HepG2 (cell line): ENCODE measurements around the gene NEURL4. TPM values are rescaled to one million over a fixed set of nuclear protein-coding genes. Genes with fewer than 3 reads are reported as not detected.

Experiments
- ATF7-NPFF ChIP-seq: sonication (generic); formaldehyde crosslinking; IDR thresholded peaks from 2 replicates; pipeline ENCODE4 v1.8.1; 2023; ENCODE audit warnings: mild to moderate bottlenecking, low read depth, missing genetic modification reagents, moderate library complexity
- GABPB1 ChIP-seq: IDR thresholded peaks from 2 replicates; pipeline ENCODE4 v1.6.1; 2016; ENCODE audit warnings: mild to moderate bottlenecking, missing genetic modification reagents, moderate library complexity, missing compliant biosample characterization
- KDM5B ChIP-seq: sonication (generic); formaldehyde crosslinking; IDR thresholded peaks from 2 replicates; pipeline ENCODE4 v1.4.0; 2020; ENCODE audit warnings: missing genetic modification reagents, mild to moderate bottlenecking, borderline replicate concordance
- KLF16 ChIP-seq, 2 experiments: sonication (generic) in 1 of 2; formaldehyde crosslinking in 1 of 2; IDR thresholded peaks; 2 replicates each; pipeline versions ENCODE4 v1.6.1 to v1.8.0; 2016 to 2023; ENCODE audit warnings: missing genetic modification reagents in 2 of 2, missing compliant biosample characterization in 1 of 2
- MAX ChIP-seq: IDR thresholded peaks from 2 replicates; pipeline ENCODE4 v1.6.1; 2012; ENCODE audit warnings: inconsistent platforms
- MED1 ChIP-seq: sonication (generic); formaldehyde crosslinking; IDR thresholded peaks from 2 replicates; pipeline ENCODE4 v1.4.0; 2020; ENCODE audit warnings: missing genetic modification reagents
- MIER2 ChIP-seq: IDR thresholded peaks from 2 replicates; pipeline ENCODE4 v1.6.1; 2016; ENCODE audit warnings: missing biosample characterization, missing genetic modification reagents
- MXD4 ChIP-seq: IDR thresholded peaks from 2 replicates; pipeline ENCODE4 v1.6.1; 2016; ENCODE audit warnings: mild to moderate bottlenecking, missing biosample characterization, missing genetic modification reagents
- NR2F2 ChIP-seq: IDR thresholded peaks from 2 replicates; pipeline ENCODE4 v1.6.1; 2012; ENCODE audit warnings: low read depth, inconsistent platforms, borderline replicate concordance
- PCBP1 ChIP-seq: fragments of 200-400 bp; formaldehyde crosslinking; IDR thresholded peaks from 2 replicates; pipeline ENCODE4 v1.6.1; 2017; ENCODE audit warnings: mild to moderate bottlenecking, low read depth, low read length, borderline replicate concordance
- TBP ChIP-seq: sonication (generic); formaldehyde crosslinking; IDR thresholded peaks from 2 replicates; pipeline ENCODE4 v1.5.0; 2020; ENCODE audit warnings: missing genetic modification reagents
- TFE3 ChIP-seq: IDR thresholded peaks from 2 replicates; pipeline ENCODE4 v1.6.1; 2016
- ZC3H13 ChIP-seq: sonication (generic); formaldehyde crosslinking; IDR thresholded peaks from 2 replicates; pipeline ENCODE4 v1.8.1; 2023; ENCODE audit warnings: mild to moderate bottlenecking, missing genetic modification reagents, moderate library complexity
- ZNF234 ChIP-seq: sonication (generic); formaldehyde crosslinking; conservative IDR thresholded peaks from 2 replicates; pipeline ENCODE4 v1.5.1; 2020; ENCODE audit warnings: mild to moderate bottlenecking, missing genetic modification reagents
- ZNF24 ChIP-seq: fragments of 450-650 bp; IDR thresholded peaks from 2 replicates; pipeline ENCODE4 v1.6.1; 2017; ENCODE audit warnings: antibody characterized with exemption, mild to moderate bottlenecking
- ZNF747 ChIP-seq: sonication (generic); formaldehyde crosslinking; IDR thresholded peaks from 2 replicates; pipeline ENCODE4 v1.8.1; 2023; ENCODE audit warnings: missing genetic modification reagents, mild to moderate bottlenecking, borderline replicate concordance
- ZSCAN25 ChIP-seq: sonication (generic); formaldehyde crosslinking; IDR thresholded peaks from 2 replicates; pipeline ENCODE4 v1.8.0; 2022; ENCODE audit warnings: mild to moderate bottlenecking, missing genetic modification reagents
- polyA plus RNA-seq, 8 experiments: library from polyadenylated mRNA; depleted of rRNA in 3 of 8; stranded (reverse) in 7 of 8; unstranded in 1 of 8; fragments of >200 nt; fragmentation: Illumina TruSeq in 4 of 8; extraction: Trizol in 4 of 8; gene quantifications; 2 replicates each; pipeline versions ENCODE4 v1.2.1 to v1.2.3, GENCODE V29; 2011 to 2016; ENCODE audit warnings: low read depth in 4 of 8, missing spikeins in 1 of 8, mixed read lengths in 1 of 8; ENCODE audit not compliant: insufficient read depth in 1 of 8
- total RNA-seq, 5 experiments: library from RNA; depleted of rRNA; stranded (reverse); fragments of >200 nt; fragmentation: Illumina TruSeq; extraction: Trizol; gene quantifications; 2 replicates each; pipeline ENCODE4 v1.2.3, GENCODE V29; 2016; ENCODE audit warnings: low read depth in 1 of 5
- TF ChIP-seq, protein P1 (sequence below): sonication (generic); formaldehyde crosslinking; IDR thresholded peaks from 2 replicates; pipeline ENCODE4 v1.4.0; 2020; ENCODE audit warnings: missing genetic modification reagents, mild to moderate bottlenecking, borderline replicate concordance
- TF ChIP-seq, protein P2 (sequence below): IDR thresholded peaks from 2 replicates; pipeline ENCODE4 v1.6.1; 2016; ENCODE audit warnings: mild to moderate bottlenecking, missing biosample characterization, missing genetic modification reagents
- TF ChIP-seq, protein P3 (sequence below): sonication (generic); formaldehyde crosslinking; conservative IDR thresholded peaks from 2 replicates; pipeline ENCODE4 v1.4.0; 2020; ENCODE audit warnings: missing genetic modification reagents
- TF ChIP-seq, protein P4 (sequence below): sonication (generic); formaldehyde crosslinking; IDR thresholded peaks from 2 replicates; pipeline ENCODE4 v1.4.0; 2020; ENCODE audit warnings: mild to moderate bottlenecking, missing genetic modification reagents

NEURL4 gene
- total and polyA plus RNA-seq, 2 of the 13 experiments (the other 11 are each of a cell fraction or from before 2014, with no cell fraction given) = 14.8 to 15.7 TPM

DNA sequence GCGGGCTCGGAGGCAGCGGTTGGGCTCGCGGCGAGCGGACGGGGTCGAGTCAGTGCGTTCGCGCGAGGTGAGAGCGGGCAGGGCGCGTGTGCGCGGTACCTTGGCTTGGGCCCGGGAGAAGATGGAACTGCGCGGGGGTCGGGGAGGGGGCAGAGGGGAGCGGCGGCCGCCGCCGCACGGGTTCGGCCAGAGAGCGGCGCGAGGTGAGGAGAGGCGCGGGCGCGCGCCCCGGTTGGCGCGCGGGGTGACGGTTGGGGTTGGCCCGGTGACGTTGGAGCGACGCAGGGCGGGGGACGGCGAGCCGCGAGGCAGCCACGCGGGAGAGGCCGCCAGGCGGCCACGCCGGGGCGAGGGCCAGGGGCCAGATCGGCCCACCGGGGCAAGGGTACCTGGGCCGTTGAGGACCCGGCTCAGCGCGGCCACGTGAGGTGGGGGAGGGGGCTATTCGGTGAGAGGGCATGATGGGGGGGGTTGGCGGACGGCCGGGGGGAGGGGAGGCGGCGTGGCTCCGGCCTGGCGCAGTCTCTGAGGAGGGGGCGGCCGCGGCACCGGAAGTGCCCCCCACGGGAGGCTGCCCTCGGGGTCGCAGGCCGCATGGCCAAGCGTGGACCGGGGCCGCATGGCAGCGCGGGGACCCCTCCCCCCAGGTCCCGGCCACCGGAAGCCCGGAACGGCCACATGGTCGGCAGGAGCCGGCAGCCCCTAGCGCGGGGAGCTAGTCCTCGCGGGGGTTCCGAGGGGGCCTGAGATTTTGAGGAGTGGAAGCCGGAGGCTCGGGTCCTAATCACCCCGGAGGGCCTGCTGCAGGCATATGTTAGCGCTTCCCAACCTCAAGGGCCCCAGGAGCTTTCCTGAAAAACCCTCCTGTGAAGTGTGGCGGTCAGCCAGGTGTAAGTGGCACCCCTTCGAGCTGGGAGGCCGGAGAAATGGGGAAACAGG is 21.2 kb downstream of the NEURL4 start (continued):
- TF ChIP-seq ZC3H13 (CRISPR knock-in tag) (peak; percentile 68; the same call in 1 of the 2 replicates), TBP (CRISPR knock-in tag) (no peak), MAX (peak; percentile 92), KDM5B (CRISPR knock-in tag) (0 out of 2 replicates have a peak, but pooled peaks have one; percentile 31), MIER2 (CRISPR knock-in tag) (no peak), NR2F2 (0 out of 2 replicates have a peak, but pooled peaks have one; percentile 18), ATF7-NPFF (CRISPR knock-in tag) (peak; percentile 59; the same call in 1 of the 2 replicates), ZNF747 (no peak), MXD4 (CRISPR knock-in tag) (peak; percentile 55; the same call in 1 of the 2 replicates), ZNF234 (CRISPR knock-in tag) (no peak), PCBP1 (no peak), MED1 (CRISPR knock-in tag) (peak; percentile 16; the same call in 1 of the 2 replicates), TFE3 (CRISPR knock-in tag) (no peak; the same call in 1 of the 2 replicates), ZNF24 (no peak), GABPB1 (peak; percentile 89), KLF16 (CRISPR knock-in tag; IDR thresholded peaks at IDR 0.05) (no peak), ZSCAN25 (peak; percentile 8; the same call in 1 of the 2 replicates)
- TF ChIP-seq, protein P1, sequence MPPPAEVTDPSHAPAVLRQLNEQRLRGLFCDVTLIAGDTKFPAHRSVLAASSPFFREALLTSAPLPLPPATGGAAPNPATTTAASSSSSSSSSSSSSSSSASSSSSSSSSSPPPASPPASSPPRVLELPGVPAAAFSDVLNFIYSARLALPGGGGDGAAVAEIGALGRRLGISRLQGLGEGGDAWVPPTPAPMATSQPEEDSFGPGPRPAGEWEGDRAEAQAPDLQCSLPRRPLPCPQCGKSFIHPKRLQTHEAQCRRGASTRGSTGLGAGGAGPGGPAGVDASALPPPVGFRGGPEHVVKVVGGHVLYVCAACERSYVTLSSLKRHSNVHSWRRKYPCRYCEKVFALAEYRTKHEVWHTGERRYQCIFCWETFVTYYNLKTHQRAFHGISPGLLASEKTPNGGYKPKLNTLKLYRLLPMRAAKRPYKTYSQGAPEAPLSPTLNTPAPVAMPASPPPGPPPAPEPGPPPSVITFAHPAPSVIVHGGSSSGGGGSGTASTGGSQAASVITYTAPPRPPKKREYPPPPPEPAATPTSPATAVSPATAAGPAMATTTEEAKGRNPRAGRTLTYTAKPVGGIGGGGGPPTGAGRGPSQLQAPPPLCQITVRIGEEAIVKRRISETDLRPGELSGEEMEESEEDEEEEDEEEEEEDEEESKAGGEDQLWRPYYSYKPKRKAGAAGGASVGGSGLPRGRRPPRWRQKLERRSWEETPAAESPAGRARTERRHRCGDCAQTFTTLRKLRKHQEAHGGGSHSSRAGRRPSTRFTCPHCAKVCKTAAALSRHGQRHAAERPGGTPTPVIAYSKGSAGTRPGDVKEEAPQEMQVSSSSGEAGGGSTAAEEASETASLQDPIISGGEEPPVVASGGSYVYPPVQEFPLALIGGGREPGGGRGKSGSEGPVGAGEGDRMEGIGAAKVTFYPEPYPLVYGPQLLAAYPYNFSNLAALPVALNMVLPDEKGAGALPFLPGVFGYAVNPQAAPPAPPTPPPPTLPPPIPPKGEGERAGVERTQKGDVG (CRISPR knock-in tag) = no peak
- TF ChIP-seq, protein P2, sequence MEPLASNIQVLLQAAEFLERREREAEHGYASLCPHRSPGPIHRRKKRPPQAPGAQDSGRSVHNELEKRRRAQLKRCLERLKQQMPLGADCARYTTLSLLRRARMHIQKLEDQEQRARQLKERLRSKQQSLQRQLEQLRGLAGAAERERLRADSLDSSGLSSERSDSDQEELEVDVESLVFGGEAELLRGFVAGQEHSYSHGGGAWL (CRISPR knock-in tag) = peak; percentile 75
- TF ChIP-seq, protein P3, sequence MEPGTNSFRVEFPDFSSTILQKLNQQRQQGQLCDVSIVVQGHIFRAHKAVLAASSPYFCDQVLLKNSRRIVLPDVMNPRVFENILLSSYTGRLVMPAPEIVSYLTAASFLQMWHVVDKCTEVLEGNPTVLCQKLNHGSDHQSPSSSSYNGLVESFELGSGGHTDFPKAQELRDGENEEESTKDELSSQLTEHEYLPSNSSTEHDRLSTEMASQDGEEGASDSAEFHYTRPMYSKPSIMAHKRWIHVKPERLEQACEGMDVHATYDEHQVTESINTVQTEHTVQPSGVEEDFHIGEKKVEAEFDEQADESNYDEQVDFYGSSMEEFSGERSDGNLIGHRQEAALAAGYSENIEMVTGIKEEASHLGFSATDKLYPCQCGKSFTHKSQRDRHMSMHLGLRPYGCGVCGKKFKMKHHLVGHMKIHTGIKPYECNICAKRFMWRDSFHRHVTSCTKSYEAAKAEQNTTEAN = no peak
- TF ChIP-seq, protein P4, sequence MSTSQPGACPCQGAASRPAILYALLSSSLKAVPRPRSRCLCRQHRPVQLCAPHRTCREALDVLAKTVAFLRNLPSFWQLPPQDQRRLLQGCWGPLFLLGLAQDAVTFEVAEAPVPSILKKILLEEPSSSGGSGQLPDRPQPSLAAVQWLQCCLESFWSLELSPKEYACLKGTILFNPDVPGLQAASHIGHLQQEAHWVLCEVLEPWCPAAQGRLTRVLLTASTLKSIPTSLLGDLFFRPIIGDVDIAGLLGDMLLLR (CRISPR knock-in tag) = 0 out of 2 replicates have a peak, but pooled peaks have one; percentile 56
